A673 (cell line): ENCODE measurements around the gene RALGPS1. TPM values are rescaled to one million over a fixed set of nuclear protein-coding genes. Genes with fewer than 3 reads are reported as not detected.

ENCODE experiments used
- BruUV-seq: library from RNA; stranded (reverse); fragments of 400-500 nt; replicated peaks from 2 replicates; lab custom pipeline; 2021; lab: Mats Ljungman, UMichigan
- CTCF ChIA-PET: fragments of 300-600 bp; sonication (Branson Sonifier 250); formaldehyde crosslinking; loops from one replicate; lab custom pipeline; 2022; ENCODE audit warnings: antibody characterized with exemption; lab: Charles Lee
- POLR2A ChIA-PET: fragments of 300-600 bp; sonication (Branson Sonifier 250); formaldehyde crosslinking; loops from one replicate; lab custom pipeline; 2022; ENCODE audit warnings: antibody characterized with exemption; ENCODE audit not compliant: low non-redundant PET; lab: Charles Lee
- DNase-seq: peaks from one replicate; pipeline ENCODE4 v3.0.0-alpha.2; 2015; ENCODE audit warnings: low spot score
- H3K27ac ChIP-seq: fragments of 200-600 bp; sonication (generic); 2 replicates; pipeline ENCODE4 v1.5.1; 2016; ENCODE audit warnings: mixed run types, low read depth, mild to moderate bottlenecking, mixed read lengths, antibody characterized with exemption, low read length; ENCODE audit not compliant: poor library complexity, severe bottlenecking
- H3K27me3 ChIP-seq: fragments of 200-600 bp; sonication (generic); replicated peaks from 2 replicates; pipeline ENCODE4 v1.6.1; 2017; ENCODE audit warnings: mixed run types, low read depth, mild to moderate bottlenecking, mixed read lengths, antibody characterized with exemption, low read length; ENCODE audit not compliant: insufficient read depth, poor library complexity
- H3K36me3 ChIP-seq: fragments of 200-600 bp; sonication (generic); 2 replicates; pipeline ENCODE4 v1.6.1; 2016; ENCODE audit warnings: mixed run types, mild to moderate bottlenecking, mixed read lengths, antibody characterized with exemption, low read length; ENCODE audit not compliant: insufficient read depth, poor library complexity, severe bottlenecking
- H3K4me1 ChIP-seq: fragments of 200-600 bp; sonication (generic); 2 replicates; pipeline ENCODE4 v1.6.1; 2017; ENCODE audit warnings: mixed run types, mild to moderate bottlenecking, mixed read lengths, antibody characterized with exemption, low read length; ENCODE audit not compliant: insufficient read depth, poor library complexity, severe bottlenecking
- H3K4me3 ChIP-seq: fragments of 200-600 bp; sonication (generic); 2 replicates; pipeline ENCODE4 v1.5.1; 2016; ENCODE audit warnings: low read depth, mixed run types, mild to moderate bottlenecking, mixed read lengths, low read length; ENCODE audit not compliant: poor library complexity, severe bottlenecking
- H3K9me3 ChIP-seq: fragments of 200-600 bp; sonication (generic); 2 replicates; pipeline ENCODE4 v1.6.1; 2016; ENCODE audit warnings: mixed run types, low read depth, mild to moderate bottlenecking, mixed read lengths, antibody characterized with exemption, low read length; ENCODE audit not compliant: poor library complexity, severe bottlenecking
- EZH2 ChIP-seq: fragments of 200-600 bp; sonication (generic); IDR thresholded peaks from 2 replicates; pipeline ENCODE4 v1.6.1; 2017; ENCODE audit warnings: borderline replicate concordance, low read depth, mild to moderate bottlenecking, mixed read lengths, antibody characterized with exemption, low read length; ENCODE audit not compliant: poor library complexity, severe bottlenecking
- intact Hi-C: fragments of 100-400 bp; cut with micrococcal nuclease; formaldehyde crosslinking; loops from one replicate; pipeline ENCODE4 v1.10.0; 2022; ENCODE audit not compliant: unreplicated experiment
- total RNA-seq: library from RNA; stranded (reverse); gene quantifications from 2 replicates; pipeline ENCODE4 v1.2.3, GENCODE V29; 2021
- TF ChIP-seq, protein P1 (sequence below): fragments of 300-800, 200-600 bp; sonication (generic); conservative IDR thresholded peaks from 2 replicates; pipeline ENCODE4 v1.5.1; 2017; ENCODE audit warnings: low read depth, mild to moderate bottlenecking, antibody characterized with exemption, low read length, moderate library complexity, mixed read lengths

The RALGPS1 gene
- total RNA-seq, 1 experiment from 2014 or later = 3.9 TPM

DNA sequence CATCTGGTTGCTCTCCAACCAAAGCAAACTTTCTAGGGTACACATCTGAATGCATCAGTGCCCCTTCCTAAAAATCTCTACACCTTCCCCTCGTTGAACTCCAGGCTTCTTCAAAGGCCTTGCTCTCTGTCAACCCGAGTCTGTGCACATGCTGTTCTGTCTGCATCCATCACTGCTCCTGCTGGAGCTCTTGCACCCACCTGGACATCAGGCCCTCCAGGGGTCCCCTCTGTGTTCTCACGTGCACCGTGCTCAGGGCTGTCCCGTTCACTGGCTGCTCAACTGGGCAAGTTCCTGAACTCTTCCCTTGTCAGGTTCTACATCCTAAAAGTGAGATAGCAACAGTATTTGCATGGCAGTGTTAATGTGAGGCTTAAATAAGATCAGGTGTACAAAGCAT, 270.6 kb downstream of the RALGPS1 start:
- TF ChIP-seq, protein P1, sequence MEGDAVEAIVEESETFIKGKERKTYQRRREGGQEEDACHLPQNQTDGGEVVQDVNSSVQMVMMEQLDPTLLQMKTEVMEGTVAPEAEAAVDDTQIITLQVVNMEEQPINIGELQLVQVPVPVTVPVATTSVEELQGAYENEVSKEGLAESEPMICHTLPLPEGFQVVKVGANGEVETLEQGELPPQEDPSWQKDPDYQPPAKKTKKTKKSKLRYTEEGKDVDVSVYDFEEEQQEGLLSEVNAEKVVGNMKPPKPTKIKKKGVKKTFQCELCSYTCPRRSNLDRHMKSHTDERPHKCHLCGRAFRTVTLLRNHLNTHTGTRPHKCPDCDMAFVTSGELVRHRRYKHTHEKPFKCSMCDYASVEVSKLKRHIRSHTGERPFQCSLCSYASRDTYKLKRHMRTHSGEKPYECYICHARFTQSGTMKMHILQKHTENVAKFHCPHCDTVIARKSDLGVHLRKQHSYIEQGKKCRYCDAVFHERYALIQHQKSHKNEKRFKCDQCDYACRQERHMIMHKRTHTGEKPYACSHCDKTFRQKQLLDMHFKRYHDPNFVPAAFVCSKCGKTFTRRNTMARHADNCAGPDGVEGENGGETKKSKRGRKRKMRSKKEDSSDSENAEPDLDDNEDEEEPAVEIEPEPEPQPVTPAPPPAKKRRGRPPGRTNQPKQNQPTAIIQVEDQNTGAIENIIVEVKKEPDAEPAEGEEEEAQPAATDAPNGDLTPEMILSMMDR = no peak
- no peak for TF ChIP-seq EZH2
- H3K36me3 ChIP-seq = no peaks in the 10 kb centered on the region
- H3K9me3 ChIP-seq = no peaks in the 10 kb centered on the region
- POLR2A ChIA-PET = interaction anchor here (0.7 kb wide), 1 partner anchor 228 kb away, joined by 3 read pairs; no protein-coding TSS in a partner anchor
- intact Hi-C loops = no loop called here
- H3K27ac ChIP-seq = no peak overlapping the region
- H3K4me3 ChIP-seq = no peak overlapping the region
- no TSS peak for BruUV-seq
- DNase-seq = no peak
- H3K4me1 ChIP-seq = peaks cover 9% of the 10 kb centered on the region
- no peaks in the 10 kb centered on the region for H3K27me3 ChIP-seq
- CTCF ChIA-PET = no interaction called here

DNA sequence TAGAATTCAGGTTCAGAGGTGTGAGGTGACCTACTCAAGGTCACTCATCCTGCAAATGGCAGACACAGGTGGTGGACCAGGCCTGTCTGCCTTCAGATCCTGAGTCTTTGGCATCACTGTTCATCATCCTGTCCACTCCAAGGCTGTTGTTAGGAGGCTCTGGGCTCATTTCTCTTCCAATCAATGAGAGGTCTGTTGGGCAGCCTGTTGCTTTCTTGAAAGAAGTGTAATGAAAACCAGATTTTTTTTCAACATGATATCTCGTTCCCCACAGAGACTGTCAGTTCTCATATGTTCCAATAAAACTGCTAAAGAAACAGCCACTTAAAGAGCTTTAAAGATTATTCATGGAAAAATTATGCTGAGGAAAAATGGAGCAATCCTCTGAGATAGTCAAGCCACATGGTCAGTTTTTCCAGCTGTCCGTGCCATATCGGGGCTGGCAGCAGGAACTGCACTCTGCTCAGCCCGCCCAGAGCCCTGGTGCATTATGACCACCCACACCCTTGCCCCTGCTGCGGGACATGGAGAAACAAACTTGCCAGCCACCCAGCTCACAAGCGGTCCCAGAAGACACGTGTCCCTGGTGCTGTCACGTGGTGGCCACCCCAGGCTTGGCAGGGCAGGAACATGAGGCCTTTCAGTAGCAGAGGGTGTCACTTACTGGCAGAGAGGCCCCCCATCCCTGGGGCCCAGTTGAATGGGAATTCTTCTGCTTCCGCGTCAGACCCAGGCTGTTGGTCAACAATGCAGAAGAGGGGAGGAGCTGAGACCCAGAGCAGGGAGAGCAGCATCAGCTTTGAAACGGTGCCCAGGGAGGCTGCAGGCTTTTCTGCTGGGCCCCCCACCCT, 271.6 kb downstream of the RALGPS1 start:
- no peak for DNase-seq
- BruUV-seq = no TSS peak
- no peak overlapping the region for H3K27ac ChIP-seq
- H3K36me3 ChIP-seq = no peaks in the 10 kb centered on the region
- intact Hi-C loops = no loop called here
- H3K4me3 ChIP-seq = no peak overlapping the region
- CTCF ChIA-PET = no interaction called here
- H3K4me1 ChIP-seq = peaks cover 9% of the 10 kb centered on the region
- no peak for TF ChIP-seq EZH2
- TF ChIP-seq, protein P1 = no peak
- POLR2A ChIA-PET = interaction anchor here (0.7 kb wide), 1 partner anchor 229 kb away, joined by 3 read pairs; no protein-coding TSS in a partner anchor
- no peaks in the 10 kb centered on the region for H3K9me3 ChIP-seq
- H3K27me3 ChIP-seq = no peaks in the 10 kb centered on the region

DNA sequence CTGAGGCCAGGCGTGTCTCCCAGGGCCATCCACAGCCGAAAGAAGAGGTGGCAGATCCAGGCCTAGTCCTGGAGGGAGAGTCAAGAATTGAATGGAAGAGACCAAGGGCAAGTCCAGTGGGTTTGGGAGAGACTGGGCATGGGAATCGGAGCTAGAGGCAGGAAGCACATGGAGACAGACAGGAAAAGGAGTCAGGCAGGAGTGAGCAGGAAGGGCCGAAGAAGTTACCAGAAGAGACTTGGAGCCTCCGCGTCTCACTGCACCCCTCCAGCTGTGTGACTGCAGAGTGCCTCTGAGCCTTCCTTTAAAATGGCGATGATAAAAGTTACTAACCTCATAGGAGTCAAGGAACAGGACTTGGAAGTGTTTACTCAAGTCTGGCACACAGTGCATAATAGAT, 272.2 kb downstream of the RALGPS1 start:
- TF ChIP-seq EZH2 = no peak
- TF ChIP-seq, protein P1 = no peak
- intact Hi-C loops = no loop called here
- CTCF ChIA-PET = no interaction called here

More for the DNA sequence above, 272.2 kb downstream of the RALGPS1 start:
- Histone ChIP-seq H3K36me3 (no peaks in the 10 kb centered on the region), H3K27me3 (no peaks in the 10 kb centered on the region), H3K4me3 (no peak overlapping the region), H3K9me3 (no peaks in the 10 kb centered on the region), H3K4me1 (peaks cover 9% of the 10 kb centered on the region), H3K27ac (no peak overlapping the region)
- BruUV-seq = no TSS peak
- no peak for DNase-seq
- POLR2A ChIA-PET = no interaction called here
